GM12872 (cell line): ENCODE data around the gene EFNA3.

Experiments
- CTCF ChIP-seq: IDR thresholded peaks from 3 replicates; pipeline ENCODE4 v1.5.1; 2011; ENCODE audit warnings: low read depth, mild to moderate bottlenecking, low read length, moderate library complexity; ENCODE audit not compliant: insufficient read depth

The EFNA3 gene

GRCh38 chr1:155064111-155064831 is 14.4 kb upstream of the EFNA3 start:
- no peak for TF ChIP-seq CTCF

GRCh38 chr1:155064832-155065429 is 13.7 kb upstream of the EFNA3 start:
- TF ChIP-seq CTCF = no peak

DNA sequence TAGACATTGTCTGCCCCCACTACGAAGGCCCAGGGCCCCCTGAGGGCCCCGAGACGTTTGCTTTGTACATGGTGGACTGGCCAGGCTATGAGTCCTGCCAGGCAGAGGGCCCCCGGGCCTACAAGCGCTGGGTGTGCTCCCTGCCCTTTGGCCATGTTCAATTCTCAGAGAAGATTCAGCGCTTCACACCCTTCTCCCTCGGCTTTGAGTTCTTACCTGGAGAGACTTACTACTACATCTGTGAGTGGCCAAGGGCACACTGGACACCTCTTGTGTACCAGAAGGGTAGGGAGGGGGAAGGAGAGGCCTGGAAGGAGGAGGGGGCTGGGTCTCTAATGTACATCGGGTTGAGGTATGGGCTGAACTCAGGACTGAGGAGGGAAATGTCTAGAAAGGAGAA is 11.9 kb upstream of the EFNA3 start:
- no peak for TF ChIP-seq CTCF

- TF ChIP-seq CTCF = no peak
These were observed 10.0 kb upstream of the EFNA3 start for GRCh38 chr1:155068599-155068998.

GRCh38 chr1:155069551-155070157 is 9.0 kb upstream of the EFNA3 start:
- TF ChIP-seq CTCF = no peak

DNA sequence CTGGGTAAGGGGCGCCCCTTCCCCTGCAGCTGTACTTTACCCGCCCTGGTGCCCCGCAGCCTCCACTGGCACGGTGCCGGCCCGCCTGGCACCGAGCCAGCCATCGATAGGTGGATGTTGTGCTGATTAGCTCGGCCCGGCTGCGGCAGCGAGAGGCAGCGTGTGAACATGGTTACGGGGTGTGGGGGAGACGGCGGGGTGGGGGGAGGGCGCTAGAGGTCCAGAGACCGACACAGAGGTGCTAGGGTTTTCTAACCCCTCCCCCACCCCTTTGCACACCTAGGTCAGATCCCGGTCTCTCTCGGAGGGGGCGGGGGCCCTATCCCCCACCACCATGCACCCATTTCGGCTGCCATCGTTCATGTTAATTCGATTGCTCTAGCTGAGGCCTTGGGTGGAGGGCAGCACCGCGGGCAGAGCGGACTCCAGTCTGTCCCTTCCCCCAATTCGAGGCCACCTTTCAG is 8.4 kb upstream of the EFNA3 start:
- no peak for TF ChIP-seq CTCF

DNA sequence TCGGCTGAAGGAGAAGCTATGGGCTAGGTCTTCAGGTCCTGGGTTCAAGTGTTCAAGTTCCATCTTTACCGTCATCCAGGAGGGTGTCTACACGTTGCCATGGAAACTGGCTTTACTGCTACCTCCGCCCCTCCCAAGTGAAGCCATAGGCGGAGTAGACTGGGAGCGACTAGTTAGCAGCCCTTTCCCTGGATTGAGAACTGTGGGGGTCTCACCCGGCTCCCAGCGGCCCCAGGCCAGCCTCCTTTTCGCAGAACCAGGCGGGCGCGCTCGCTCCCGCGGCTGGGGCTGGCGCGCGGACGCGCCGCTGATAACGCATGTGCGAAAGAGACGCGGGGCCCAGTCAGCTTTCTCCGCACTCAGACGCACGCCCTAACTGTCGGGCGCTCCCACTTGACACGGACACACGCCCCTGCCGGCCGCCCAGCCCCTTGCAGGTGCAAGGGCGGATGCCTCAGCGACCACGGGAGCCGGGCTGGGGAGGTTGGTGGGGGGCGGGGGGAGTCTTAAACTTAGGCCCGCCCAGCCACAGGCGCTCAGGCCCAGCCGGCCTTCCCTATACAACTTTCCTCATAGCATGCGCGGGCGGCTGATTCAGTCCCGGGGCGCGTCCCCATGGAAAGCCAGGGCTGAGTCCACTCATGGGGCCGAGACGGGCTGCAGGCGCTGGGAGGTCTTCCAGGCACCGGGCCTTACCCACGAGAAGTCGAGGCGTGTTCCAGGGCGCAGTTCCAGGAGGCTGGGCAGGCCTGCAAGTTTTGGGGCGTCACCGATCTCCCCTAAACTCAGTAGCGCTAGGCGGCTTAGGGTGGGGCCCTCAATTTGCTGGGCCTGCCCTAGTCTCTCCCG is 7.7 kb upstream of the EFNA3 start:
- peak; percentile 55 for TF ChIP-seq CTCF
